BLaER1 (cell line): ENCODE data around the gene ACTRT2.
A peak's percentile ranks its signal among the peaks of the same experiment; 100 is the strongest.

Source experiments
- H3K27ac ChIP-seq: shearing (Covaris generic); formaldehyde crosslinking; 2 replicates; pipeline ENCODE4 v1.8.1; 2022
- H3K27me3 ChIP-seq: shearing (Covaris generic); formaldehyde crosslinking; 2 replicates; pipeline ENCODE4 v1.8.1; 2022
- H3K36me3 ChIP-seq: shearing (Covaris generic); formaldehyde crosslinking; 2 replicates; pipeline ENCODE4 v1.8.1; 2022
- H3K4me1 ChIP-seq: shearing (Covaris generic); formaldehyde crosslinking; 2 replicates; pipeline ENCODE4 v1.8.1; 2022
- H3K4me2 ChIP-seq: shearing (Covaris generic); formaldehyde crosslinking; 2 replicates; pipeline ENCODE4 v1.8.1; 2022
- H3K4me3 ChIP-seq: shearing (Covaris generic); formaldehyde crosslinking; 2 replicates; pipeline ENCODE4 v1.8.1; 2022
- H3K9ac ChIP-seq: shearing (Covaris generic); formaldehyde crosslinking; 2 replicates; pipeline ENCODE4 v1.8.1; 2022
- H3K9me3 ChIP-seq: shearing (Covaris generic); formaldehyde crosslinking; 2 replicates; pipeline ENCODE4 v1.8.1; 2022
- H4K20me1 ChIP-seq: shearing (Covaris generic); formaldehyde crosslinking; 2 replicates; pipeline ENCODE4 v1.8.1; 2022
- Cebpa-rat ChIP-seq: shearing (Covaris generic); IDR thresholded peaks from 2 replicates; pipeline ENCODE4 v1.8.1; 2022

The ACTRT2 gene

GRCh38 chr1:3001471-3002348 is 19.6 kb upstream of the ACTRT2 start:
- H3K4me2 ChIP-seq = no peak overlapping the region
- no peak overlapping the region for H3K4me3 ChIP-seq
- H3K4me1 ChIP-seq = peaks cover 44% of the 10 kb centered on the region
- H3K27me3 ChIP-seq = peaks cover 30% of the 10 kb centered on the region
- no peak overlapping the region for H3K9ac ChIP-seq
- H4K20me1 ChIP-seq = peaks cover 17% of the 10 kb centered on the region; the same call in 1 of the 2 replicates
- H3K27ac ChIP-seq = no peak overlapping the region
- peaks cover 9% of the 10 kb centered on the region for H3K9me3 ChIP-seq
- TF ChIP-seq Cebpa-rat = no peak
- no peaks in the 10 kb centered on the region for H3K36me3 ChIP-seq

- Histone ChIP-seq H3K27ac (no peak overlapping the region), H3K27me3 (peaks cover 34% of the 10 kb centered on the region), H4K20me1 (peaks cover 17% of the 10 kb centered on the region; the same call in 1 of the 2 replicates), H3K9me3 (peaks cover 17% of the 10 kb centered on the region), H3K36me3 (no peaks in the 10 kb centered on the region), H3K9ac (no peak overlapping the region), H3K4me2 (peak overlapping the region; percentile 80), H3K4me3 (no peak overlapping the region), H3K4me1 (peaks cover 44% of the 10 kb centered on the region)
- no peak for TF ChIP-seq Cebpa-rat
Measured at GRCh38 chr1:3002349-3003038, 18.8 kb upstream of the ACTRT2 start.

- Histone ChIP-seq H3K4me2 (peak overlapping the region; percentile 80), H3K4me3 (no peak overlapping the region), H3K27me3 (peaks cover 37% of the 10 kb centered on the region), H4K20me1 (peaks cover 17% of the 10 kb centered on the region; the same call in 1 of the 2 replicates), H3K36me3 (no peaks in the 10 kb centered on the region), H3K9me3 (peaks cover 25% of the 10 kb centered on the region), H3K9ac (0 out of 2 replicates have a peak overlapping the region, but pooled peaks have one; percentile 3), H3K27ac (peak overlapping the region; percentile 32; the same call in 1 of the 2 replicates), H3K4me1 (peaks cover 44% of the 10 kb centered on the region)
- no peak for TF ChIP-seq Cebpa-rat
Measured at GRCh38 chr1:3003039-3003940, 18.0 kb upstream of the ACTRT2 start.

GRCh38 chr1:3003941-3004270 is 17.4 kb upstream of the ACTRT2 start:
- no peak for TF ChIP-seq Cebpa-rat
- Histone ChIP-seq H3K4me1 (peaks cover 44% of the 10 kb centered on the region), H3K9ac (no peak overlapping the region), H3K27me3 (peaks cover 31% of the 10 kb centered on the region), H3K36me3 (no peaks in the 10 kb centered on the region), H3K4me3 (no peak overlapping the region), H4K20me1 (peaks cover 17% of the 10 kb centered on the region; the same call in 1 of the 2 replicates), H3K9me3 (peaks cover 31% of the 10 kb centered on the region), H3K4me2 (peak overlapping the region; percentile 80), H3K27ac (peak overlapping the region; percentile 32; the same call in 1 of the 2 replicates)

GRCh38 chr1:3004285-3005205 is 16.7 kb upstream of the ACTRT2 start:
- H4K20me1 ChIP-seq = peaks cover 17% of the 10 kb centered on the region; the same call in 1 of the 2 replicates
- H3K4me2 ChIP-seq = peak overlapping the region; percentile 80
- H3K4me3 ChIP-seq = no peak overlapping the region
- no peak for TF ChIP-seq Cebpa-rat
- no peaks in the 10 kb centered on the region for H3K36me3 ChIP-seq
- H3K27ac ChIP-seq = peak overlapping the region; percentile 47
- peaks cover 44% of the 10 kb centered on the region for H3K4me1 ChIP-seq
- H3K27me3 ChIP-seq = peaks cover 25% of the 10 kb centered on the region
- peaks cover 37% of the 10 kb centered on the region for H3K9me3 ChIP-seq
- 0 out of 2 replicates have a peak overlapping the region, but pooled peaks have one; percentile 17 for H3K9ac ChIP-seq

DNA sequence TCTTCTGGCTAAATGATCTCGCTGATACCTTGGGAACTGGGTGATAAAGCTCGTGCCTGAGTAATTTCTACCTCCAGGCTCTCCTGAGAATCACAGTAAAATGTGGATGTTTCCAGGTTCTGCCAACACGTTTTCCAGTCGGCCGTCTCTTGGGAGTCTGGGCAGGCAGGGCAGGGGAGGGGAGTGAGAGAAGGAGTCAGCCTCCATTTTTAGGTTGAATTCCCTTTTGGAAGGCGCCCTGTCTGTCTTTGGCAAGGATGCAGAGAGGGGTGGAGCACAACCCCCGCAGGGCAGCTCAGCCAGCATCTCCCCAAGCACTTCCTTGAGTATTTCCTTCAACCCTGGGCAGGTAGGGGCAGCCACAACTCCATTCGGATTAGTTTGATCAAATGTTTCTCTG is 15.5 kb upstream of the ACTRT2 start:
- Histone ChIP-seq H3K27me3 (peaks cover 13% of the 10 kb centered on the region), H3K9ac (no peak overlapping the region), H3K9me3 (peaks cover 43% of the 10 kb centered on the region), H3K4me1 (peaks cover 43% of the 10 kb centered on the region), H4K20me1 (peaks cover 17% of the 10 kb centered on the region; the same call in 1 of the 2 replicates), H3K4me3 (no peak overlapping the region), H3K4me2 (peak overlapping the region; percentile 80), H3K36me3 (no peaks in the 10 kb centered on the region), H3K27ac (no peak overlapping the region)
- TF ChIP-seq Cebpa-rat = no peak

- H3K4me1 ChIP-seq = peaks cover 46% of the 10 kb centered on the region
- 0 out of 2 replicates have a peak overlapping the region, but pooled peaks have one; percentile 7 for H3K4me3 ChIP-seq
- H3K9me3 ChIP-seq = peaks cover 43% of the 10 kb centered on the region
- TF ChIP-seq Cebpa-rat = no peak
- H3K36me3 ChIP-seq = no peaks in the 10 kb centered on the region
- H3K9ac ChIP-seq = no peak overlapping the region
- H3K4me2 ChIP-seq = no peak overlapping the region
- H4K20me1 ChIP-seq = peaks cover 17% of the 10 kb centered on the region; the same call in 1 of the 2 replicates
- H3K27ac ChIP-seq = no peak overlapping the region
- peaks cover 7% of the 10 kb centered on the region; the same call in 1 of the 2 replicates for H3K27me3 ChIP-seq
Measured at GRCh38 chr1:3007298-3008147, 13.7 kb upstream of the ACTRT2 start.

DNA sequence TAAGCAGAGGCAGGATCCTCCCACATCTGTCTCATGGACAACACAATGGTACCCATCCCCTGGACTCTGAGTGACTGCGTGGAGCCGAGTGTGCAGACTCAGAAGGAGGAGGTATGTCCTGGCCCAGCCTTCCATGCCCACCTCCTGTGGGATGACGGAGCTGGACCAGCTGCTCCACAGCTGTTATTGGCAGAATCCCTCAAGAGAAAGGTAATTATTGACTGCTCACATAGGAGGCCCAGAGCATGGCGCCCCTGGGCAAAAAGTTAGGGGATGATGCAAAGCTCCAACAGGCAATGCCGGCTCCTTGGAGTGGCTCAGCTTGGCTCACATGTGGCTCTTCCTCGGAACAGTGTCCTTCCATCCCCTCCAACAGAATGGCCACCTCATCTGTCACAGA is 12.2 kb upstream of the ACTRT2 start:
- Histone ChIP-seq H3K27ac (no peak overlapping the region), H3K27me3 (peaks cover 12% of the 10 kb centered on the region; the same call in 1 of the 2 replicates), H3K4me3 (no peak overlapping the region), H3K9me3 (peaks cover 43% of the 10 kb centered on the region), H3K36me3 (no peaks in the 10 kb centered on the region), H3K9ac (no peak overlapping the region), H3K4me1 (peaks cover 38% of the 10 kb centered on the region), H4K20me1 (peaks cover 25% of the 10 kb centered on the region), H3K4me2 (no peak overlapping the region)
- TF ChIP-seq Cebpa-rat = no peak
